ENCODE data around the gene BICRA. TPM values are rescaled to one million over a fixed set of nuclear protein-coding genes. Genes with fewer than 3 reads are reported as not detected.

BICRA gene
- total and polyA plus RNA-seq, 2 of the 8 experiments (the other 6 are each of a cell fraction or from before 2014, with no cell fraction given), result 1.5 to 29.2 TPM

- H3K36me3 ChIP-seq (ENCODE audit: control insufficient read depth in 2 of 4, insufficient read depth in 4 of 4, low read length in 3 of 4), result no peaks in the 10 kb centered on the region; a peak in 1 of 8 replicates
- ChIA-PET POLR2A (ENCODE audit: partially characterized antibody) (interaction anchor here (1.1 to 6.1 kb wide), 6 partner anchors 8 to 131 kb away, joined by 3 to 59 read pairs (median 4); no protein-coding TSS in a partner anchor), CTCF (ENCODE audit: partially characterized antibody) (interaction anchor here (0.6 to 1.7 kb wide), 10 partner anchors 13 to 474 kb away, joined by 3 to 5 read pairs (median 4); no protein-coding TSS in a partner anchor)
- no peak overlapping the region for H3K14ac ChIP-seq (ENCODE audit: insufficient read length)
- H3K9me3 ChIP-seq (ENCODE audit: insufficient read depth in 2 of 2, low read depth in 1 of 2, low read length in 1 of 2), result no peaks in the 10 kb centered on the region
- peak overlapping the region; percentile 46; the same call in 1 of the 2 replicates for H2BK15ac ChIP-seq (ENCODE audit: low read length)
- H3K27me3 ChIP-seq (replicated peaks in 1 of 4; ENCODE audit: control insufficient read depth in 3 of 4, extremely low read depth in 1 of 4, insufficient read depth in 3 of 4, low read length in 3 of 4), result no peaks in the 10 kb centered on the region
- no peak overlapping the region for H2AFZ ChIP-seq (ENCODE audit: low read length)
- H3K56ac ChIP-seq (replicated peaks; ENCODE audit: insufficient read length, low read depth, low read length), result no peak overlapping the region
- H4K20me1 ChIP-seq (replicated peaks in 1 of 2; ENCODE audit: control insufficient read depth in 1 of 2, insufficient read depth in 2 of 2, low read length in 2 of 2), result peaks cover 8 to 18% of the 10 kb centered on the region in 2 experiments
- 32% methylated on average over 14 of the region's 14 CpGs; no CpG with 5 or more reads in 1 of the 2 experiments for WGBS, 2 experiments (ENCODE audit: extremely low coverage in 1 of 2, insufficient coverage in 1 of 2, insufficient read length in 1 of 2, insufficient replicate concordance in 2 of 2, low coverage in 1 of 2, low lambda C conversion rate in 2 of 2, missing lambda C conversion rate in 1 of 2)
- H3K23ac ChIP-seq (ENCODE audit: insufficient read length), result no peak overlapping the region
- H3K4ac ChIP-seq (replicated peaks; ENCODE audit: insufficient read length, low read depth, low read length), result no peak overlapping the region
- H3K4me3 ChIP-seq (ENCODE audit: extremely low read depth in 1 of 4, insufficient read depth in 2 of 4, low read depth in 3 of 4, low read length in 4 of 4), result peak overlapping the region in 2 of 4 experiments; percentile 5 to 14; a peak in 4 of 8 replicates
- peak overlapping the region; percentile 77 for H2BK12ac ChIP-seq (ENCODE audit: low read depth, low read length)
- H2BK20ac ChIP-seq (ENCODE audit: low read length), result peak overlapping the region; percentile 91; the same call in 1 of the 2 replicates
- H2BK120ac ChIP-seq (replicated peaks; ENCODE audit: low read depth, low read length), result no peak overlapping the region
- peaks cover 23% of the 10 kb centered on the region for H3K79me1 ChIP-seq (ENCODE audit: low read depth, low read length)
- peak overlapping the region; percentile 45 to 57 for H3K4me2 ChIP-seq (ENCODE audit: insufficient read depth in 1 of 2, low read depth in 2 of 2, low read length in 2 of 2)
- FAIRE-seq, result peak; percentile 70
- peak overlapping the region; percentile 77 for H3K27ac ChIP-seq (ENCODE audit: low read depth, low read length)
- peaks cover 20 to 43% (median 31%) of the 10 kb centered on the region in 4 experiments for H3K4me1 ChIP-seq (replicated peaks in 1 of 4; ENCODE audit: control insufficient read depth in 3 of 4, insufficient read depth in 4 of 4, low read length in 3 of 4)
- peaks cover 3% of the 10 kb centered on the region; the same call in 1 of the 2 replicates for H3K23me2 ChIP-seq (ENCODE audit: low read depth, low read length)
- peak overlapping the region; percentile 56; the same call in 1 of the 2 replicates for H2AK5ac ChIP-seq (ENCODE audit: low read depth, low read length)
- peak overlapping the region; percentile 98 for H2BK5ac ChIP-seq (ENCODE audit: low read depth, low read length)
- H3K79me2 ChIP-seq (ENCODE audit: control insufficient read depth in 1 of 2, insufficient read depth in 2 of 2, low read length in 2 of 2), result peaks cover 41 to 84% of the 10 kb centered on the region in 2 experiments
- H4K5ac ChIP-seq (ENCODE audit: insufficient read length, low read depth, low read length), result no peak overlapping the region
- peak overlapping the region; percentile 68 for H3K18ac ChIP-seq (ENCODE audit: extremely low read depth, low read length)
- H4K8ac ChIP-seq (ENCODE audit: extremely low read depth, insufficient read depth, low read length), result no peak overlapping the region
- peak in 1 of 2 experiments; percentile 71 for DNase-seq (ENCODE audit: low read depth in 1 of 2, low spot score in 2 of 2)
- peak overlapping the region in 1 of 4 experiments; percentile 13; a peak in 1 of 7 replicates for H3K9ac ChIP-seq (replicated peaks in 1 of 4; ENCODE audit: extremely low read depth in 1 of 4, low read depth in 3 of 4, low read length in 3 of 4)
- H4K91ac ChIP-seq (replicated peaks; ENCODE audit: insufficient read length, low read length), result peak overlapping the region; percentile 31
- TF ChIP-seq EGR1 (IDR thresholded peaks at IDR 0.05; ENCODE audit: borderline replicate concordance, low read depth, low read length) (0 out of 2 replicates have a peak, but pooled peaks have one; percentile 28), TBP (IDR thresholded peaks at IDR 0.05; ENCODE audit: low read depth, low read length) (0 out of 2 replicates have a peak, but pooled peaks have one; percentile 16), YY1 (IDR thresholded peaks at IDR 0.05; ENCODE audit: low read depth, low read length) (peak; percentile 87), RAD21 (IDR thresholded peaks at IDR 0.05 in 1 of 2, conservative IDR thresholded peaks at IDR 0.05 in 1 of 2; ENCODE audit: low read depth in 2 of 2, low read length in 2 of 2) (peak in 1 of 2 experiments; percentile 24; a peak in 1 of 4 replicates), SP1 (IDR thresholded peaks at IDR 0.05; ENCODE audit: low read depth, low read length) (peak; percentile 72; the same call in 1 of the 2 replicates), POLR2A (IDR thresholded peaks at IDR 0.05; ENCODE audit: control extremely low read depth in 1 of 2, low read depth in 2 of 2, low read length in 2 of 2) (0 out of 3 replicates have a peak, but pooled peaks of 1 of the 2 experiments have one; percentile 51), ATF2 (IDR thresholded peaks at IDR 0.05; ENCODE audit: low read length) (no peak), TEAD4 (IDR thresholded peaks at IDR 0.05; ENCODE audit: low read depth, low read length) (peak; percentile 54), CBX8 (IDR thresholded peaks at IDR 0.05; ENCODE audit: borderline replicate concordance, low read depth, low read length) (no peak)
Measured at GRCh38 chr19:47613165-47614020, 4.5 kb downstream of the BICRA start.

All from H1 (cell line).